HG02623 (cell line): Measurements from ENCODE around the gene TTL.
"Not testable (repeated sequence)": the region's sequence is repeated elsewhere in the genome, so short reads cannot be mapped to it uniquely, and the experiment has no call there.

Source experiments
- ATAC-seq: cut with Tn5 transposase; IDR thresholded peaks from one replicate; pipeline ENCODE4 v1.9.1; 2021; ENCODE audit warnings: moderate library complexity; ENCODE audit not compliant: unreplicated experiment

Gene TTL

DNA sequence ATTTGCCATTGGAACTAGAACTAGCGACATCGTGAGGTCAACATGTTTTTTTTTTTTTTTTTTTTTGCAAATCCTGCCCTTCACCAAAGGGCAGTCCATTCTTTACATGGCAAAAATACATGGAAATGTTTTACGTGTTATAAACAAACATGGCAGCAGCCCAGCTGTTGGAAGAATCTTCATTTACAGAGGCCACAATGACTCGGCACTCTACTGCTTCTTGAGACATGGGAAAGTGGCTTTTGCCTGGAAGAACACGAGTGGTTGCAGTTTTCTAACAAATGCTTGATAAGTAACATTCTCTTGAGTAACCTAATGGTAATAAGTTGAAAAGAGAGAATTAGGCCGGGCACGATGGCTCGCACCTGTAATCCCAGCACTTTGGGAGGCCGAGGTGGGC is 37.5 kb downstream of the TTL start:
- no peak for ATAC-seq

DNA sequence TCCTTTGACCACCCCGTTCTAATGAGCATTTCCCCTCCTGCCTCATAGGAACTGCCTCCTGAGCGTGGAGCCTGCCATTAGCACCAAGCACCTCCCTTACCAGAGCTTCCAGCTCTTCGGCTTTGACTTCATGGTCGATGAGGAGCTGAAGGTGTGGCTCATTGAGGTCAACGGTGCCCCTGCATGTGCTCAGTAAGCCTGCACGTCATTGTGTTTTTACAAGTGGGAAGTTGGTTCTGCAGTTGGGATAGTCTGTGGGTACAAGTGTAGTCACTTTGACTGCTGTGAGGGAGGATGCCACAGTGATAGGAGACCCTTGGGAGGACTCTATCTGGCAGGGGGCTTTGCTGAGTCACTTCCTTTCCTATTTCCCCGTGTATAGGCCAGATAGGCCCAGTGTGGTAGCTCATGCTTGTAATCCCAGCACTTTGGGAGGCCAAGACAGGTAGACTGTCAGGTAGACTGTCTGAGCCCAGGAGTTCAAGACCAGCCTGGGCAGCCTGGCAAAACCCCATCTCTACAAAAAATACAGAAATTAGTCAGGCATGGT is 38.4 kb downstream of the TTL start:
- no peak for ATAC-seq

DNA sequence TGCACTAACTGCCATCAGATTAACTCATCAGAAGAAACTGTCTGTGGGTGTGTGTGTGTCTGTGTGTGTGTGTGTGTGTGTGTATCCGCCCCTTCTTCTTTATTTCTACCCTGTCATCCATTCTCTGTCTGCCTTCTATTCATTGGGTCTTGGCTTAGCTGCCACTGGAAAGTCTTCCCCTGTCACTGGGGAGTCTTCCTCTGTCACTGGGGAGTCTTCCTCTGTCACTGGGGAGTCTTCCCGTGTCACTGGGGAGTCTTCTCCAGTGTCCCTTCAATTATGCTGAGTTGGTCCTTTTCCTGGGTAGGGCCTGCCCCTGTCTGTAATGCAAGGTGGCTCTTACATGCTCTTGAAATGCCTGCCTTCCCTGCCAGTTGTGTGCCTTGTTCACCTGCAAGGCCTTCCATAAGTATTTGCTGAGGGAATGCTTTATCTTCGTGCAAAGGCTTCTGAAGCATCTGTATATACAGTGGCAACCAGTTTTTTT is 41.4 kb downstream of the TTL start:
- no peak for ATAC-seq

DNA sequence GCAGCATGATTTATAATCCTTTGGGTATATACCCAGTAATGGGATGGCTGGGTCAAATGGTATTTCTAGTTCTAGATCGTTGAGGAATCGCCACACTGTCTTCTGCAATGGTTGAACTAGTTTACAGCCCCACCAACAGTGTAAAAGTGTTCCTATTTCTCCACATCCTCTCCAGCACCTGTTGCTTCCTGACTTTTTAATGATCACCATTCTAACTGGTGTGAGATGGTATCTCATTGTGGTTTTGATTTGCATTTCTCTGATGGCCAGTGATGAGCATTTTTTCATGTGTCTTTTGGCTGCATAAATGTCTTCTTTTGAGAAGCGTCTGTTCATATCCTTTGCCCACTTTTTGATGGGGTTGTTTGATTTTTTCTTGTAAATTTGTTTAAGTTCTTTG is 42.3 kb downstream of the TTL start:
- ATAC-seq = not testable (repeated sequence)

DNA sequence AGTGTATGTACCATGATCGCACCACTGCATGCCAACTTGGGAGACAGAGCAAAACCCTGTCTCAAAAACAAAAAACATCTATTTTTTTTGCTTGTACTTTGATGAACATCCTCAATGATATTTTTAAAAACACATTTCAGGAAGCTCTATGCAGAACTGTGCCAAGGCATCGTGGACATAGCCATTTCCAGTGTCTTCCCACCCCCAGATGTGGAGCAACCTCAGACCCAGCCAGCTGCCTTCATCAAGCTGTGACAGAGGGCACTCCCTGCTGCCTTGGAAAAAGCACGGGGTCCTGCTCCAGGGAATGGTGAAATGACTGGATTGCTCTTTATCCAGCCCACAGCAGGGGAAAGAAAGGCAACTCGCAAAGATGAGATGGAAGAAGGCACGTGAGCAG is 46.6 kb downstream of the TTL start:
- ATAC-seq = no peak

DNA sequence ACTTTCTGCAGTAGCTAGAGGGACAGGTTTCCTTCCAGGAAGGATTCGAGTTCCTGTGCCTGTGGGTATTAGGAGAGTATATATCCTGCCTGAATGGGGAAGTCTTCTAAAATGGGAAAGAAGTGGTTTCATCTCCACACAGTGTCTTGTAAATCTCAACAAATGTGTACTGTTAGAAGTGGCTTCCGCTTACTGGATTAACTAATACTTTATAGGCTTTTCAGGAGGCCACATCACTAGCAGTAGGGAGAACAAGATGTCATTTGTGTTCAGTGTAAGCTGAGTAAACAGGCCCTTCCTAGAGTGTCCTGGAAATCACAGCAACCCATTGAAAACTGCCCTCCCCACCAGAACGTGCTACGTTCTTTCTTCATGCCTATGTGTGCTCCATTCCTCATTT is 47.8 kb downstream of the TTL start:
- ATAC-seq = no peak

DNA sequence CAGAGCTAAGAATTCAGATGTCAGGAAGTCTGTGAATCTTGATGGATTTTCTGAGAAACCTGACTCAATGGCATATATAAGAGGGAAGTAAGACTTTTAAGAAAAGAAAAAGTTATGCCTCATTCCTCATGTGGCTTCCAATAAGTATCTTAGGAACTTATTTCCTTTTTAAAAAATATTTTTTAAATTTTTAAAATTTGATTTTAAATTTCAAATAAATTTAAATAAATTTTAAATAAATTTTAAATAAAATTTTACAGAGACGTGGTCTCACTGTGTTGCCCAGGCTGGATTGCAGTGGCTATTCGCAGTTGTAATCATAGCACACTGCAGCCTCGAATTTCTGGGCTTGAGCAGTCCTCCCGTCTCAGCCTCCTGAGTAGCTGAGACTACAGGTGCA is 48.8 kb downstream of the TTL start:
- no peak for ATAC-seq

DNA sequence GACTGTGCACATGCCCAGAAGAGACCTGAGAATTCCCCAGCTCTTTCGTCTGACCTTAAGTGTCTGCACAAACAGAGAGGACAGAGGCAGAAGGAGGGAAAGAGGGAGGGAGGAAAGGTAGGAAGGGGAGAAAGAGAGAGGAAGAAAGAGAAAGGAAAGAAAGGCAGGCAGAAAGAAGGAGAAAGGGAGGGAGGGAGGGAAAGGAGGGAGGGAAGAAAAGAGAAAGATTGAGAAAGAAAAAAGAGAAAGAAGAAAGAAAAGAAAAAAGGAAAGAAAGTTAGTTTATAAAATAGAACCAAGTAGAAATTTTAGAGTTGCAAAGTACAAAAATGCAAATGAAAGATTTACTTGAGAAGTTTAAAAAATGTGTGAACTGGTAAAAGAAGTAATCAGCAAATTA is 52.9 kb downstream of the TTL start:
- ATAC-seq = no peak

DNA sequence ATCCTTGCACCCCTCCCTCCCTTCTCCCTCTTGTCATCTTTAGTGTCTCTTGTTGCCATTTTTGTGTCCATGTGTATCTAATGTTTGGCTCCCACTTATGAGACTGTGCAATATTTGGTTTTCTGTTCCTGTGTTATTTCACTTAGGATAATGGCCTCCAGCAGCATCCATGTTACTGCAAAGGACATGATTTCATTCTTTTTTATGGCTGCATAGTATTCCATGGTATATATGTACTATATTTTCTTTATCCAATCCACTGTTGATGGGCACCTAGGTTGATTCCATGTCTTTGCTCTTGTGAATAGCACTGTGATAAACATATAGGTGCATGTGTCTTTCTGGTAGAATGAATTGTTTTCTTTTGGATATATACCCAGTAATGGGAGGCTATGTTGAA is 54.7 kb downstream of the TTL start:
- ATAC-seq = not testable (repeated sequence)

DNA sequence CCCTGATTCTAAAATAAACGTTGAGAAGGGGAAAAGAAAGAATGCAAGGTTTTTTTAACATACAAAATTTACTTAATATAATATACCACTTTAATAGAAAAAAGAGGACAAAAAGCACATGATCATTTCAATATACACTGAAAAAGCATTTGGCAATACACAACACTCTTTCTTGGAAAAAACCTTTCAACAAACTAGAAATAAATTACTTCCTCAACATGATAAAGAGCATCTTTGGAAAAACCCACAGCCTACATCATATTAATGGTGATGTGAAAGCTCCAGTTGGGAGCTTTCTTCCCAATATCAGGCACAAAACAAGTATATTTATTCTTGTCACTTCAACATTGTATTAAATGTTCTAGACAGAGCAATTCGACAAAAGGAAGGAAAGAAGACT is 57.4 kb downstream of the TTL start:
- ATAC-seq = no peak

DNA sequence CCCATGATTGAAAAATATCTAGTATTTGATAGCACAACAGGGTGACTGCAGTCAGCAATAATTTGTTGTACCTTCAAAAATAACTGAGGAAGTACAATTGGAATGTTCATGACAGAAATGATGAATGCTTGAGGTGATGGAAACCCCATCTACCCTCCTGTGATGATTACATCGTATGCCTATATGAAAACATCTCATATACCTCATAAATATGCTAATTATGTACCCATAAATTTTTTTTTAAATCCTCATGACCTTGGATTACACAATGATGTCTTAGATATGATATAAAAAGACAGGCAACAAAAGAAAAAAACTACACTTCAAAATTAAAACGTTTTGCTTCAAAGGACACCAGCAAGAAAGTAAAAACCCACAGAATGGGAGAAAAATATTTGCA is 59.0 kb downstream of the TTL start:
- ATAC-seq = no peak

DNA sequence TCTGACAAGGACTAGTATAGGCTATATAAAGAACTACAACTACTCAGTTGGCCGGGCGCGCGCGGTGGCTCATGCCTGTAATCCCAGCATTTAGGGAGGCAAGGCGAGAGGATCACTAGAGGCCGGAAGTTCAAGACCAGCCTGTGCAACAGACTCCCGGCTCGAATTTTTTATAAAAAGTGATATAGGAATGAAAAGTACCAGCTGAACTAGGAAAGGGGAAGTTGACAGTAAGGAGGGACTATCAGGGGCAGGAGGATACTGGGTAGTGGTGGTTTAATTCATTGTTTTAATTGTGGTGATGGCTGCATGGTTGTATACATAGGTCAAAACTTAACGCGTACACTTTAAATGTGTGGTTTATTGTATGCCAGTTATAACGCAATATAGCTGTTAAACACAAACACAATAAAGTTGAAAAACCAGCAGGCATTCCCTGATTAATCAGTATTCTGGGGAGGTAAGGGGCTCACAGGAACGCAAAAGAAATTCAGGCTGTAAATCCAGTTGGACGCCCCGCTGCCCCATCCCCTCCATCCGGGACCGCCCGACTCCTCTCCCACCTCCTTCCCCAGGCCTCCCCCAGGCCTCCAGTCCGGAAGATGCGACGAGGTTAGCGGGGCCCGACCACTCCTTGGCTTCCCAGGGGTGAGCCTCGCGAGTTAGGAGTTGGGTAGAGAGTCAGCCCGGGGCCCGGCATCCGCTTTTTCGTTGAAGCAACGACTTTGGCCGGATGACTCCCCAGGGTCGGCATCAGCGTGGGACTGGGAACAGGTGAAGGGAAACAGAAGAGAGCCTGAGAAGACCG is 59.6 kb downstream of the TTL start:
- ATAC-seq = peak; percentile 40

DNA sequence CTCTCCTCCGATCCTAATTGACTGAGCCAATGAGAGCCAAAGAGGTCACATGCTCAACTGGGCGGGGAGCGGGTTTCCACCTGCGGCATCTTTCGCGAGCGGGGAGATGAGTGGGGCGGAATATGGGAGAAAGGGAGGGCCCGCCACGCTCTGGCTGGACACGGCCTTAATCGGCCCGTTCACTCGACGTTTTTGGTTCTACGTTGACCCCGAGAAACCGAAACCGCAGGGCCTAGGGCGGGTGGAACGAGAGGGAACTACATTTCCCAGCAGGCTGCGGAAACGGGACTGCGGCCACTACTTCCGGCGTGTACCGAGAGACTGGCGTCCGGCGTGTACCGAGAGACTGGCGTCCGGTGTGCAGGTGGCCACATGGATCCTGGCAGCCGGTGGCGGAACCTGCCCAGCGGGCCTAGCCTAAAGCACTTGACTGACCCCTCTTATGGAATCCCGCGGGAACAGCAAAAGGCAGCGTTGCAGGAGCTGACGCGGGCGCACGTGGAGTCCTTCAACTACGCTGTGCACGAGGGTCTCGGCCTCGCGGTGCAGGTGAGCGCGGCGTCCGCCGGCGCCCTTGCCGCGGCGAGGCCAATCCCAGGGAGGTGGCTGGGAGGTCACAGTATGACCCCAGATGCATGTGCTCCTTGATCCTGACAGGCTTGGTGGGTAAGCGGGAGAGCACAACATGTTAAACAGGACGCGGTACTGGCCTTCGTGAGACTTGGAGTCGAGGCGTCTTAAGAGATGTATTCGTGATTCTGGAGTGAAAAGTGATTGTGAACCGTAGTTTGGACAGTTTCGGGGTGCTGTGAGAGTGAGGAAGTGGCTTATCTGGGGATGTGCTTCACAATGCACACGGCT is 60.4 kb downstream of the TTL start, which contains the start of gene POLR1B:
POLR1B (plus strand) TSS at position 343 of the 861 bp plus-strand sequence; CDS start at position 373, 30 bp downstream.
- ATAC-seq = peak; percentile 72

DNA sequence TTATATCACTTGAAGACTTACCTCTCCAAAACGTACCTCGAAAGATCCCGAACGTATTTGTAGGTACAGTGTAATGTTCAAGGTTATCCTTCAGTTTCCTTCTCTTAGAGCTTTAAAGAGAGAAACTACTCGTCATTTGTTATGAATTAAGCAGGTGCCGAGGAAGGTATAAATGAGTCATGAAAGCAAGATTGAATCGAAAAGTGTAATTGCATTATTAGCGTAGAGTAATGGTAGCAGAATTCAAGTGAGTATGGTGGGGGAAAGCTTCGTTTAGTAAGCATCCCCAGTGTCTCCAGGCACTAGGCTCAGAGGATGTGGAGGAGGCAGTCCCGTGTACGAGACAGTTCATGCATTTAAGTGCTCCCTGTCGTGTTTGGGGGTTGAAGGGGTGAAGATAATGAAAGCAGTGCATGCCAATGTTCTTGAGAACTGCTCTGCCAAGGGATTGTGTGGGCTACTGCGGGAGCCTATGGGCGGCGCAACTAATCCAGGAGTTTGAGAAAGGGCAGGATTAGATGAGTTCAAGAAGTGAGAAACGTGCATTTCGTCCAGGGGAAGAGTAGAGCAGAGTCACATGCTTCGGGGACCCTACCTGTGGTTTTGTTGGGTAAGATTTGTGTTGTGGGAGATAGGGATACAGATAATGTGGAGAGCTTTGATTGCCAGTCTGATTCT is 61.2 kb downstream of the TTL start:
- ATAC-seq = no peak

DNA sequence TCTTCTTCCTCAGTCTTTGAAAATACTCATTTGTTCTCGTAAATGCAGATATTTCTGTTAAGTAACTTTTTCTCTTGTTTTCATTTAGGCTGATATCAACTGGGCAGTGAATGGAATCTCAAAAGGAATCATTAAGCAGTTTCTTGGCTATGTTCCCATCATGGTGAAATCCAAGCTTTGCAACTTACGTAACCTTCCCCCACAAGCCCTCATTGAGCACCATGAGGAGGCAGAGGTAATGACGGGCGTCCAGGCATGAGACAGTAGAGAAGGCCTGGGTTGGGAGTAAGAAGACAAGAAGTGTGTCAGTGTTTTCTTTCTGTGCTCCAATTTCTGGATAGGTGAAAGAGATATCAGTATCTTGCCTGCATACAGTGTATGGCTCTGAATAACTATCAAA is 65.4 kb downstream of the TTL start:
- ATAC-seq = no peak

DNA sequence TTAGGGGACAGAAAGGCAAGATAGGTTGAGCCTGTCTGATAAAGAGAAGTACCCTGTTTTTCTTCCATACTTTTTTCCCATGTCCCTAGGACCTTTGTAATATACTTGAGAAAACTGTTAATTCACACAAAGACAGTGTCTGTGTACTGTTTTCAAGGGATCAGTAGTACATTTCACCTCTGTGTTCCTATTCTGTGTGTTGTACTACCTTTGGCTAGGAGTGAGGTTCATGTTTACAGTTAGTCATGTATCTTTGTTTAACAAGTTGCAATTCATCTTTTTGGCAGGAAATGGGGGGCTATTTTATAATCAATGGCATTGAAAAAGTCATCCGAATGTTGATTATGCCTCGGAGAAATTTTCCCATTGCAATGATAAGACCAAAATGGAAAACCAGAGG is 67.0 kb downstream of the TTL start:
- ATAC-seq = no peak

DNA sequence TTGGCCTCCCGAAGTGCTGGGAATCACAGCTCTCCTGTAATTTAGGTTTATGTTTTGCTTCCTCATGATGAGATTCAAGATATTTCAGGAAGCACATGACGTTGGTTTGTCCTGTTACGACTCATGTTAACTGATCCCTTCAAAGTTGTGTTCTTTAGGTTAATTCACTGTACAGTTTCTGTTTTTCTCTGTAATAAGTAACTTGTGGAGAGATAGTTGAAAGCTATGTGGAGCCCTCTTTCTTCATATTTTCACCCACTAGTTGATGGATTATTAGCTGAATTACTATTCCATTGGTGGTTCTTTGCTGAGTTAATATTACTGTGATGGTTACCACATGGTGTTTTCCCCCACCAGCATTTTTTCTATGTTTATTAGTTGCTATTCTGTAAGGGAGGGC is 84.1 kb downstream of the TTL start:
- ATAC-seq = peak; percentile 60

DNA sequence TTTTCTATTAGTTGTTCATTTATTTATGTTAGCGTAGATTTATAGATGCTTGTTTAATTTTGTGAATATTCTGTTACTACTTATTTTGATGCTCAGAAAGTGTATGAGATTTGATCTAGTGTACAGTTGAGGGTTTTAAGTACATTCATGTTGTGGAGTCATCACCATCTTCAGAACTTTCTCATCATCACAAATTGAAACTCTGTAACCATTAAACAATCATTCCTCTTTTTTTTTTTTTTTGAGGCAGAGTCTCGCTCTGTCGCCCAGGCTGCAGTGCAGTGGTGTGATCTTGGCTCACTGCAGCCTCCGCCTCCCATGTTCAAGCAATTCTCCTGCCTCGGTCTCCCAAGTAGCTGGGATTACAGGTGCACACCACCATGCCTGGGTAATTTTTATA is 84.6 kb downstream of the TTL start:
- ATAC-seq = peak; percentile 18

DNA sequence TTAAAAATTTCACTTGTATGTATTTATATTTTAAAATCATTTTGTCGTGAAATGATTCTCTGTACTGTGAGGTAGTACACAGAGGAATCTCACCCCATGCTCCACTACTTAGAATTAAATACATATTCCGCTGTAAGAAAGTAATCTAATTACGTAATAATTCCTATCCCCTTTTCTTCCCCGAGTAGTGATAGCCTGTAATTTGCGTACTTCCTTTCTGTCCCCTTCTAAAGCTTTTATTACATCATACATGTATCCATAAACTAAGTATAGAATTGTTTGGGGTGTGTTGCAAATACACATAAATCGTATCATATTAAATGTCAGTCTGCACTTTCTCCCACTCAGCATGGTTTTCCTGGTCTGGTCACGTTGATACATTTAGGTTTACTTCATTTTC is 90.0 kb downstream of the TTL start:
- no peak for ATAC-seq

DNA sequence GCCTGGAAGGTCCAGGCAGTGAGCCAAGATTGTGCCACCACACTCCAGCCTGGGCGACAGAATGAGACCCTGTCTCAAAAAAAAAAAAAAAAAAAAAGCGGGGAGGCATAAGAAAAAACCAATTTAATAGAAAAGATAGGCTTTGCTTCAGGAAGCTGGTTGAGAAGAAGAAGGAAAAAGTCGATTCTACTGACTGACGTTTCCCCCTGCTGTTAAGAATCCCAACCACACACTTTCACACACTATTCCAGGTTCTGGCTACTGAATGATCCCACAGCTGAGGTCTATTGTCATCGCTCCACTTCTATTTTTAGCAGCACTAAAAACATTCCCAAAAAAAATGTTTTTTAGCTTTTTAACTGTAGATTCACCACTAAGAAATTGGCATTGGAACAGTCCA is 95.8 kb downstream of the TTL start:
- ATAC-seq = no peak

DNA sequence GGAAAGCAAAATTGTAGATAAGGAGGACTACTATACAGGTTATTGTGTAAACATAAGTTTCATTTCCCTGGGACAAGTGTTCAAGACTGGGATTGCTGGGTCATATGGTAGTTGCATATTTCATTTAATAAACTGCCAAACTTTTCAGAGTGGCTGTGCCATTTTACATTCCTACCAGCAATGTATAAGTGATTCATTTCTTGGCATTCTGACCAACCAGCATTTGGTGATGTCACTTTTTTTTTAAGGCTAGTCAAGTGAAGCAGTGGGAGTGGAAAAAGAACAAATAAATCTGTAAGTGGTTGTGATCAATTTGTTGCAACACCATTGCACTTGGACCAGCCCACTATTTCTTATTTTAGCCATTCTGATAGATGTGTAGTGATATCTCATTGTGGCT is 97.3 kb downstream of the TTL start:
- no peak for ATAC-seq
